GM12878 (cell line): ENCODE results near the gene LMAN1L. TPM values are rescaled to one million over a fixed set of nuclear protein-coding genes. Genes with fewer than 3 reads are reported as not detected.

ENCODE experiments used
- ATAC-seq: fragments of 200-7000 bp; cut with Tn5 transposase; 3 replicates; pipeline ENCODE4 v1.9.1; 2020; ENCODE audit warnings: mild to moderate bottlenecking, moderate library complexity
- BruUV-seq: library from RNA; stranded (reverse); fragments of 400-500 nt; replicated peaks from 2 replicates; lab custom pipeline; 2021; lab: Mats Ljungman, UMichigan
- CTCF ChIA-PET: fragments of 300-600 bp; sonication (Branson Sonifier 250); formaldehyde crosslinking; extraction: SDS; loops from one replicate; lab custom pipeline; 2021; ENCODE audit warnings: inconsistent platforms; lab: Yijun Ruan, JAX
- POLR2A ChIA-PET: fragments of 350-600 bp; formaldehyde crosslinking; extraction: SDS; loops from one replicate; lab custom pipeline; 2021; ENCODE audit warnings: inconsistent platforms; lab: Charles Lee
- RAD21 ChIA-PET: fragments of 300-600 bp; sonication (Branson Sonifier 250); formaldehyde crosslinking; loops from one replicate; lab custom pipeline; 2023; ENCODE audit warnings: antibody characterized with exemption; ENCODE audit not compliant: unreplicated experiment; lab: Charles Lee
- SMC1A ChIA-PET: fragments of 300-600 bp; sonication (Branson Sonifier 250); formaldehyde crosslinking; loops from one replicate; lab custom pipeline; 2023; ENCODE audit not compliant: unreplicated experiment, uncharacterized antibody; lab: Charles Lee
- DNase-seq: peaks from one replicate; pipeline ENCODE4 v3.0.0-alpha.2; 2011; ENCODE audit warnings: low read depth, low spot score
- FAIRE-seq: peaks from 3 replicates; lab custom pipeline; 2011; peaks lifted over from hg19 to GRCh38; lab: Jason Lieb, UNC
- H2AFZ ChIP-seq: 2 replicates; pipeline ENCODE4 v1.6.0; 2011; ENCODE audit warnings: low read depth, low read length, control low read depth; ENCODE audit not compliant: control insufficient read depth
- H3K27ac ChIP-seq: 2 replicates; pipeline ENCODE4 v1.5.1; 2011; ENCODE audit warnings: control low read depth; ENCODE audit not compliant: control insufficient read depth, insufficient read depth
- H3K27me3 ChIP-seq, 2 experiments: replicated peaks in 1 of 2; 2 replicates each; pipeline versions ENCODE4 v1.6.0 to v1.6.1; 2011; ENCODE audit warnings: low read length in 1 of 2; ENCODE audit not compliant: control insufficient read depth in 2 of 2, insufficient read depth in 2 of 2
- H3K36me3 ChIP-seq, 2 experiments: 2 replicates each; pipeline ENCODE4 v1.5.1; 2011; ENCODE audit warnings: low read length in 1 of 2; ENCODE audit not compliant: control insufficient read depth in 2 of 2, insufficient read depth in 2 of 2
- H3K4me1 ChIP-seq: 2 replicates; pipeline ENCODE4 v1.6.1; 2011; ENCODE audit warnings: mild to moderate bottlenecking, low read length, moderate library complexity, mixed read lengths; ENCODE audit not compliant: control insufficient read depth, insufficient read depth
- H3K4me2 ChIP-seq: 2 replicates; pipeline ENCODE4 v1.6.0; 2011; ENCODE audit warnings: control low read depth; ENCODE audit not compliant: control insufficient read depth, insufficient read depth
- H3K4me3 ChIP-seq: fragments of 200-600 bp; sonication (generic); 2 replicates; pipeline ENCODE4 v1.5.1; 2016
- H3K79me2 ChIP-seq: 2 replicates; pipeline ENCODE4 v1.6.0; 2011; ENCODE audit warnings: low read length; ENCODE audit not compliant: control insufficient read depth, insufficient read depth
- H3K9ac ChIP-seq: 2 replicates; pipeline ENCODE4 v1.8.0; 2011; ENCODE audit warnings: low read length, control low read depth, mixed read lengths; ENCODE audit not compliant: control insufficient read depth, insufficient read depth
- H3K9me3 ChIP-seq: replicated peaks from 3 replicates; pipeline ENCODE4 v1.5.1; 2011; ENCODE audit warnings: mild to moderate bottlenecking, low read length; ENCODE audit not compliant: control insufficient read depth, insufficient read depth
- H4K20me1 ChIP-seq: 2 replicates; pipeline ENCODE4 v1.6.0; 2011; ENCODE audit not compliant: control insufficient read depth, insufficient read depth
- CTCF ChIP-seq, 3 experiments: IDR thresholded peaks in 2 of 3; conservative IDR thresholded peaks in 1 of 3; 2 replicates each; pipeline ENCODE4 v1.5.1; 2011; ENCODE audit warnings: low read depth in 3 of 3, low read length in 3 of 3, mild to moderate bottlenecking in 3 of 3, control low read depth in 2 of 3, moderate library complexity in 2 of 3, inconsistent platforms in 1 of 3, mixed read lengths in 1 of 3; ENCODE audit not compliant: control insufficient read depth in 2 of 3, insufficient read depth in 1 of 3; ENCODE audit errors: extremely low read depth in 1 of 3
- EZH2 ChIP-seq: IDR thresholded peaks from 2 replicates; pipeline ENCODE4 v1.6.1; 2012; ENCODE audit warnings: low read depth, mild to moderate bottlenecking, control low read depth, inconsistent platforms, low read length, borderline replicate concordance; ENCODE audit not compliant: control insufficient read depth
- FOXK2 ChIP-seq: fragments of 450-650 bp; IDR thresholded peaks from 2 replicates; pipeline ENCODE4 v1.6.1; 2017; ENCODE audit warnings: mild to moderate bottlenecking, moderate library complexity
- GABPA ChIP-seq: IDR thresholded peaks from 2 replicates; pipeline ENCODE4 v1.6.1; 2014; ENCODE audit warnings: antibody characterized with exemption, low read depth, mild to moderate bottlenecking, inconsistent platforms
- IKZF1 ChIP-seq: fragments of 450-650 bp; conservative IDR thresholded peaks from 2 replicates; pipeline ENCODE4 v1.6.1; 2017; ENCODE audit warnings: antibody characterized with exemption, mild to moderate bottlenecking
- IKZF2 ChIP-seq, 2 experiments: fragments of 450-650 bp; IDR thresholded peaks; 2 replicates each; pipeline ENCODE4 v1.6.1; 2017; ENCODE audit warnings: mild to moderate bottlenecking in 2 of 2, moderate library complexity in 2 of 2
- IRF3 ChIP-seq: fragments of 450-650 bp; IDR thresholded peaks from 2 replicates; pipeline ENCODE4 v1.6.1; 2014; ENCODE audit warnings: mild to moderate bottlenecking
- IRF4 ChIP-seq: IDR thresholded peaks from 2 replicates; pipeline ENCODE4 v1.6.1; 2011; ENCODE audit warnings: low read depth, low read length
- MAX ChIP-seq: IDR thresholded peaks from 2 replicates; pipeline ENCODE4 v1.6.1; 2012; ENCODE audit warnings: low read depth, low read length, improper control_type of control experiment
- NR2C1 ChIP-seq: fragments of 450-650 bp; IDR thresholded peaks from 2 replicates; pipeline ENCODE4 v1.6.1; 2017; ENCODE audit warnings: antibody characterized with exemption, mild to moderate bottlenecking, moderate library complexity
- NR2C2 ChIP-seq: IDR thresholded peaks from 2 replicates; pipeline ENCODE4 v1.6.1; 2011; ENCODE audit warnings: borderline replicate concordance, low read depth; ENCODE audit not compliant: control insufficient read depth, insufficient read length
- NR2F1 ChIP-seq: fragments of 450-650 bp; conservative IDR thresholded peaks from 2 replicates; pipeline ENCODE4 v1.6.1; 2017; ENCODE audit warnings: mild to moderate bottlenecking
- POLR2A ChIP-seq: IDR thresholded peaks from 2 replicates; pipeline ENCODE4 v1.6.1; 2011; ENCODE audit warnings: low read depth, mild to moderate bottlenecking, low read length
- RAD21 ChIP-seq: IDR thresholded peaks from 2 replicates; pipeline ENCODE4 v1.6.1; 2011; ENCODE audit warnings: mild to moderate bottlenecking, low read depth, low read length, moderate library complexity; ENCODE audit not compliant: insufficient read depth
- RELB ChIP-seq: fragments of 450-650 bp; IDR thresholded peaks from 2 replicates; pipeline ENCODE4 v1.6.1; 2017; ENCODE audit warnings: low read depth, mild to moderate bottlenecking, moderate library complexity
- SMC3 ChIP-seq: IDR thresholded peaks from 2 replicates; pipeline ENCODE4 v1.6.1; 2011; ENCODE audit warnings: low read length, improper control_type of control experiment, borderline replicate concordance
- TARDBP ChIP-seq: IDR thresholded peaks from 2 replicates; pipeline ENCODE4 v1.6.1; 2016; ENCODE audit warnings: borderline replicate concordance
- YY1 ChIP-seq: IDR thresholded peaks from 2 replicates; pipeline ENCODE4 v1.6.1; 2011; ENCODE audit warnings: low read depth, mild to moderate bottlenecking, low read length
- ZNF384 ChIP-seq: IDR thresholded peaks from 2 replicates; pipeline ENCODE4 v1.6.1; 2012; ENCODE audit warnings: low read depth, mild to moderate bottlenecking, low read length, improper control_type of control experiment, borderline replicate concordance
- WGBS: methylation state at CpG from one replicate; pipeline ENCODE4 v1.1.6; 2016; ENCODE audit warnings: low lambda C conversion rate; ENCODE audit not compliant: insufficient replicate concordance, insufficient coverage; ENCODE audit errors: missing lambda C conversion rate; 5-methylcytosine and 5-hydroxymethylcytosine counted together
- in situ Hi-C: fragments of 300-500 bp; cut with MboI; formaldehyde crosslinking; loops from 9 replicates; pipeline ENCODE4 v1.14.3; 2018; ENCODE audit warnings: mixed read lengths
- intact Hi-C: fragments of 100-400 bp; cut with micrococcal nuclease; formaldehyde crosslinking; loops from one replicate; pipeline ENCODE4 v1.14.2; 2022; ENCODE audit not compliant: unreplicated experiment
- polyA plus RNA-seq, 11 experiments: library from polyadenylated mRNA; depleted of rRNA in 4 of 11; unstranded in 6 of 11; stranded (reverse) in 5 of 11; fragments of >200 nt; fragmentation: Nextera tagmentation in 4 of 11; fragmentation: Illumina TruSeq in 1 of 11; extraction: Ambion mirVana in 4 of 11; extraction: Trizol in 1 of 11; gene quantifications; 1 replicate in 1 of 11; 2 replicates in 10 of 11; pipeline versions ENCODE4 v1.2.1 to v1.2.3, GENCODE V29; 2011 to 2016; ENCODE audit warnings: inconsistent platforms in 2 of 11, missing spikeins in 2 of 11, low read depth in 1 of 11
- total RNA-seq, 4 experiments: library from RNA; depleted of rRNA in 3 of 4; stranded (reverse); fragments of >200 nt in 3 of 4; fragmentation: Illumina TruSeq in 1 of 4; extraction: Trizol in 1 of 4; gene quantifications; 2 replicates each; pipeline versions ENCODE4 v1.2.1 to v1.2.3, GENCODE V29; 2013 to 2021

Gene LMAN1L
- total and polyA plus RNA-seq, 10 of the 15 experiments (the other 5 are each of a cell fraction or from before 2014, with no cell fraction given): not detected

- Histone ChIP-seq H3K36me3 (peaks cover 48 to 69% of the 10 kb centered on the region in 2 experiments), H3K27me3 (no peaks in the 10 kb centered on the region), H3K79me2 (peaks cover 44% of the 10 kb centered on the region), H4K20me1 (peaks cover 6% of the 10 kb centered on the region), H3K4me2 (no peak overlapping the region), H3K9ac (no peak overlapping the region), H3K9me3 (no peaks in the 10 kb centered on the region), H3K27ac (peak overlapping the region; percentile 39; the same call in 1 of the 2 replicates), H2AFZ (no peak overlapping the region), H3K4me1 (peaks cover 38% of the 10 kb centered on the region), H3K4me3 (no peak overlapping the region)
- ATAC-seq: peak; percentile 29
- in situ Hi-C loops (no loop called here), intact Hi-C loops (no loop called here)
- WGBS: 69% methylated on average over 16 of the region's 16 CpGs
- FAIRE-seq: peak; percentile 49
- ChIA-PET CTCF (interaction anchor here (0.5 to 25.9 kb wide), 23 partner anchors 9 to 425 kb away, joined by 3 to 1288 read pairs (median 3); partner anchors contain the start of gene CSK), SMC1A (interaction anchor here (0.6 to 15.7 kb wide), 7 partner anchors 10 to 827 kb away, joined by 3 to 811 read pairs (median 7); partner anchors contain the start of gene CSK), RAD21 (interaction anchor here (0.6 to 22.9 kb wide), 7 partner anchors 10 to 184 kb away, joined by 3 to 1186 read pairs (median 4); partner anchors contain the start of genes CLK3, CSK and FAM219B), POLR2A (interaction anchor here (1.3 to 5.3 kb wide), 6 partner anchors 9 to 28 kb away, joined by 6 to 59 read pairs (median 18); partner anchors contain the start of gene CSK)
- DNase-seq: no peak
- BruUV-seq: no TSS peak
- TF ChIP-seq IKZF2 (IDR thresholded peaks at IDR 0.05): no peak
- no peak for TF ChIP-seq EZH2
- peak in 2 of 3 experiments; percentile 11 to 52; a peak in 4 of 6 replicates for TF ChIP-seq CTCF (IDR thresholded peaks at IDR 0.05 in 2 of 3, conservative IDR thresholded peaks at IDR 0.05 in 1 of 3; ENCODE audit: control insufficient read depth in 2 of 3, extremely low read depth in 1 of 3, insufficient read depth in 1 of 3, low read depth in 3 of 3, low read length in 3 of 3)
- TF ChIP-seq NR2C2: peak; percentile 37
- peak; percentile 10; the same call in 1 of the 2 replicates for TF ChIP-seq NR2F1
- TF ChIP-seq FOXK2: no peak
- TF ChIP-seq IKZF1: no peak
- no peak for TF ChIP-seq POLR2A
- 0 out of 2 replicates have a peak, but pooled peaks have one; percentile 10 for TF ChIP-seq IRF4
- TF ChIP-seq GABPA: no peak
- no peak for TF ChIP-seq ZNF384
- TF ChIP-seq SMC3: peak; percentile 37; the same call in 1 of the 2 replicates
- TF ChIP-seq TARDBP: no peak
- TF ChIP-seq MAX: peak; percentile 48; the same call in 1 of the 2 replicates
- no peak for TF ChIP-seq RELB
- no peak for TF ChIP-seq YY1
- peak; percentile 38; the same call in 1 of the 2 replicates for TF ChIP-seq NR2C1
- peak; percentile 50 for TF ChIP-seq RAD21
- TF ChIP-seq IRF3: no peak
Observed at GRCh38 chr15:74799255-74799855, 13.3 kb upstream of the LMAN1L start.
